Fibroblast of skin of abdomen (primary cell): ENCODE data around the gene PTBP3.

Source experiments
- DNase-seq: peaks from one replicate; pipeline ENCODE4 v3.0.0-alpha.2; 2013

PTBP3 gene

GRCh38 chr9:112265391-112265790 is 68.0 kb downstream of the PTBP3 start:
- DNase-seq, result no peak

- DNase-seq, result no peak
Measured at GRCh38 chr9:112262577-112262976, 70.8 kb downstream of the PTBP3 start.

GRCh38 chr9:112261133-112261532 is 72.3 kb downstream of the PTBP3 start:
- no peak for DNase-seq

GRCh38 chr9:112258106-112258505 is 75.3 kb downstream of the PTBP3 start:
- no peak for DNase-seq

- DNase-seq, result no peak
Measured at GRCh38 chr9:112252194-112252593, 81.2 kb downstream of the PTBP3 start.

GRCh38 chr9:112249277-112249676 is 84.1 kb downstream of the PTBP3 start:
- peak; percentile 17 for DNase-seq

GRCh38 chr9:112248722-112249121 is 84.7 kb downstream of the PTBP3 start:
- DNase-seq, result peak; percentile 12

GRCh38 chr9:112247090-112247489 is 86.3 kb downstream of the PTBP3 start:
- DNase-seq, result no peak

- DNase-seq, result no peak
Measured at GRCh38 chr9:112245126-112245525, 88.3 kb downstream of the PTBP3 start.

- DNase-seq, result no peak
Measured at GRCh38 chr9:112242147-112242804, 91.1 kb downstream of the PTBP3 start.

- no peak for DNase-seq
Measured at GRCh38 chr9:112241491-112241890, 91.9 kb downstream of the PTBP3 start.

GRCh38 chr9:112239708-112240107 is 93.7 kb downstream of the PTBP3 start:
- no peak for DNase-seq

- no peak for DNase-seq
Measured at GRCh38 chr9:112239284-112239683, 94.1 kb downstream of the PTBP3 start.

GRCh38 chr9:112234779-112235178 is 98.6 kb downstream of the PTBP3 start:
- no peak for DNase-seq

- peak; percentile 67 for DNase-seq
Measured at GRCh38 chr9:112233769-112234168, 99.7 kb downstream of the PTBP3 start.

GRCh38 chr9:112232233-112232632 is 101.2 kb downstream of the PTBP3 start:
- no peak for DNase-seq

- DNase-seq, result no peak
Measured at GRCh38 chr9:112226091-112226490, 107.3 kb downstream of the PTBP3 start.

- DNase-seq, result peak; percentile 43
Measured at GRCh38 chr9:112224401-112225289, 108.8 kb downstream of the PTBP3 start.

- DNase-seq, result no peak
Measured at GRCh38 chr9:112218908-112219307, 114.5 kb downstream of the PTBP3 start.

GRCh38 chr9:112212926-112213325 is 120.5 kb downstream of the PTBP3 start:
- DNase-seq, result no peak

GRCh38 chr9:112207451-112207850 is 126.0 kb downstream of the PTBP3 start:
- no peak for DNase-seq

- DNase-seq, result peak; percentile 72
Measured at GRCh38 chr9:112203536-112203935, 129.9 kb downstream of the PTBP3 start.

GRCh38 chr9:112200711-112201110 is 132.7 kb downstream of the PTBP3 start:
- no peak for DNase-seq

GRCh38 chr9:112198646-112199045 is 134.8 kb downstream of the PTBP3 start:
- DNase-seq, result no peak
